HG03442 (cell line): ENCODE data around the gene HES7.

Experiments used
- ATAC-seq: cut with Tn5 transposase; IDR thresholded peaks from one replicate; pipeline ENCODE4 v1.9.1; 2021; ENCODE audit warnings: mild to moderate bottlenecking, moderate library complexity; ENCODE audit not compliant: unreplicated experiment

The HES7 gene

DNA sequence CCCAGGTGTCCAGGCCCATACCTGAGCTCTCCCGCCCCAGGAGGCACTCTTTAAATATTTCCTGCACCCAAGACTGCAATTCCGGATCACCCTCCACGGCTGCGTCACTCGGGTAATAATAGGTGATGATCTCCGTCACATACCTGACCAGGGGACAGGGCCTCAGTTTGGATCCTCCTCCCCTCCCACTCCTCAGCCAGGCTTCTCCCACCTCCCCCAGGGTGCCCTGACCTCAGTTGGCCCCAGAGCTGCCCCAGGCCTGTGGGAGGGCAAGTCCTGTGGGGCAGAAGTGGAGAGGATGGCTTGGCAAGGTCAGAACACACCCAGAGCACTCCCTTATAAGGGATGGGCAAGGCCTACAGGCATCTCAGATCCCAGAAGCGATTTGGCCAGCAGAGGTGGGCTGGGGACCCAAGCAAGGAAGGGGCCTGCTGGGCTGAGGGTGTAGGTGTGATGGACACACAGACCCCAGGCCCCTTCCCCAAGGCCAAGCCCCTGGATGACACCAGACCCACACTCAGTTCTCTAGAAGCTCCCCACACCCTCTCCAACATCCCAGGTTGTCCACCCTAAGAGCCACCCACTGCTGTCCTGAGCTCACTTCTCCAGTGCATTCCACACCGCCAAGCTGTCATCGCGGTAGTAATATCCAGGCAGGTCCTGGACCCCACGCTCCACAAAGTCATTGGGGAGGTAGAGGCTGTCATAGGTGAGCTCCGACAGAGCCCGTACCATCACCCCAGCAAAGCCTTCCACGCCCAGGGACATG is 48.1 kb downstream of the HES7 start:
- no peak for ATAC-seq

DNA sequence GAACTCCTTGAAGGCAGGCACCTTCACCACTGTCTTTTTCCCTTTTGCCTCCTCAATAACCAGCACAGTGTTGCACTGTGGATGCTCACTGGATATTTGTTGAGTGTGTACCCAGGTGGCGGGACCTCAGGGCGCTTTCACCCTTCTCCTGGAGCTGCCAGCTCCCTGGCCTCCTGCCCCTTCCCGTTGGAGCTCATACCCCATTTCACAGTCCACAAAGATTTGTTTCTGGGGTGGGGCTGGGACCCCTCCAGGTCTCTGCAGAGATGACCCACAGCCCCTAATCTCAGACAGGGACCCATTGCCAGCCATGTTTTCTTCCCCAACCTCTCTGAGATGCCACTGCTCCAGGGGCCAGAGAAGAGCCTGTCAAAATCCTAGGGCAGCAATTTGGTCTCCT is 48.8 kb downstream of the HES7 start:
- ATAC-seq = no peak

DNA sequence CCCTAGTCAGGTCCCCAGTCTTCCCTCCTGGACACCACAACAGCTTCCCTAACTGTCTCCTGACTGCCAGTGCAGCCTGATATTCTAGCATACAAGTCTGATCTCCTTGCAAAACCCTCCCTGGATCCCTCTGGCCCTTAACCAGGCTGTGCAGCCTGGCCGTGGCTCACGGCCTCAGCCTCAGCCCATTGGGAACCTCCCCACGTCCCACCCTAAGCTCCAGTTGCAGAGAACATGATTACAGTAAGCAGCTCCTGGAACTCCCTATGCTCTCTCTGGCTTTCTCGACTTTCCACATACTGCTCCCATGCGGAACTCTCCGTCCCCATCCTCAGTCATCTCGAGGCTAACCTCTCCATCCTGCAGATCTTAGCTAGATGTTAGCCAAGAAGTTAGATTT is 49.4 kb downstream of the HES7 start:
- no peak for ATAC-seq

GRCh38 chr17:8073627-8074484 is 50.0 kb downstream of the HES7 start:
- ATAC-seq = no peak

DNA sequence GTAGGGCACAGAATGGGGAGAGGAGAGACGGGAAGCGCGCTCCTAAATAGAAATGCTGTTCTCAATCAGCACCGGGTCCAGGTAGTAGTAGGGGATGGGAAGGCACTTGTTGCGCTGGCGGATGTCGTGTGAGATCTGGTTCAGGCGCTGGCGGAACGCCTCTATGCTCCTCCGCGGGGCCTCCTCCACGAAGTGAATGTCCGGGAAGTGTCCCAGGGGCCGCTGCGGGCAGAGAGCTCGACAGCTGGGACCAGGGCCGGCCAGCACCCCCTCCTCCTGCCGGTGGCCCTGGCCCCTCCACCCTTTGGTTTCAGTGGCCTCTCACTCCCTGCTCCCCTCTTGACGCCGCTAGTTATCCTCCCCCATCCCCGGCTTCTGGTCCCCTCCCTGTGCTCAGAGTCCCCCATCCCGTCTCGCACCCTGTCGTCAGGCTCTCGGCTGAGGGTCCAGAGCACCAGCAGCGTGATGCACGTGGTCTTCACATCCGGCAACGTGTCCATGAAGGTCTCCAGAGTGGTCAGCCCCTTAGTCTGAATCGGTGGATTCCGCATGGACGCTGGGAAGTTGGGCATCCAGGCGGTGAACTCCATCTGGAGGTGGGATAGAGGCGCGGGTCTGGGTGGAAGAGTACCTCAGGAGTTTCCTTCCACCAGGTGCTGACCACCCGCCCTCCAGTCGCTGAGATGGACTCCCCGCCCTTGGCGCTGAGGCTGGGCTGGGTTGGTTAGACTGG is 51.0 kb downstream of the HES7 start:
- ATAC-seq = no peak

DNA sequence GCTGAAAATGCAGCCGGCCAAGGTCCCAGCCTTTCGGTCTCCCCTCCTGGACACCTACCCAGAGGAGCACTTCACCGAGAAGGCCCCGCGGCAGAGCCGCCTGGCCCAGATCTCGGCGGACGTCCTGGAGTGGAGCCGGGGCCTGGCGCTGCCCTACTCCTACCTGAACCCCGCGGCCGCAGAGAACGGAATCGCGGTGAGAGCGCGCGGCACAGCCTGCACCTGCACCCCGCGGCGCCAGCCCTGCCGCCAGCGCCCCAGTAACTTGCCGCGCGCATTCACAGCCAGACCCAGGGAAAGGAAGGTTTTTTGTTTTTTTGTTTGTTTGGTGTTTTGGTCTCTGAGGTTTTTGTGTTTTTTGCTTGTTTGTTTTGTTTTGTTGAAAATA is 51.6 kb downstream of the HES7 start:
- no peak for ATAC-seq

- ATAC-seq = no peak
These were observed 52.4 kb downstream of the HES7 start for GRCh38 chr17:8071496-8071895.
